Kidney capillary endothelial cell (primary cell): ENCODE results near the gene PTPRU.
"Not testable (repeated sequence)": the region's sequence is repeated elsewhere in the genome, so short reads cannot be mapped to it uniquely, and the experiment has no call there.

Source experiments
- DNase-seq: peaks from one replicate; pipeline ENCODE4 v3.0.0-alpha.2; 2018; ENCODE audit warnings: low spot score

The PTPRU gene

GRCh38 chr1:29222260-29222659 lies 14.1 kb upstream of the PTPRU start:
- not testable (repeated sequence) for DNase-seq

- DNase-seq = no peak
These were observed 13.6 kb upstream of the PTPRU start for GRCh38 chr1:29222686-29223085.

GRCh38 chr1:29223521-29223920 lies 12.8 kb upstream of the PTPRU start:
- no peak for DNase-seq

- DNase-seq = no peak
These were observed 11.9 kb upstream of the PTPRU start for GRCh38 chr1:29224356-29224837.

GRCh38 chr1:29225361-29225760 lies 11.0 kb upstream of the PTPRU start:
- DNase-seq = no peak

- no peak for DNase-seq
These were observed 8.8 kb upstream of the PTPRU start for GRCh38 chr1:29227511-29227910.

GRCh38 chr1:29230204-29230552 lies 6.1 kb upstream of the PTPRU start:
- DNase-seq = no peak

GRCh38 chr1:29230553-29231378 lies 5.6 kb upstream of the PTPRU start, which contains the start of gene MECR:
MECR (minus strand) TSS chr1:29230934; CDS start chr1:29230906, 28 bp downstream.
- DNase-seq = peak; percentile 84

- DNase-seq = no peak
These were observed 3.9 kb upstream of the PTPRU start for GRCh38 chr1:29232387-29232786.

GRCh38 chr1:29233693-29234092 lies 2.6 kb upstream of the PTPRU start:
- no peak for DNase-seq

GRCh38 chr1:29234471-29234870 lies 1.9 kb upstream of the PTPRU start:
- no peak for DNase-seq

- not testable (repeated sequence) for DNase-seq
These were observed 1.4 kb upstream of the PTPRU start for GRCh38 chr1:29234881-29235280.

GRCh38 chr1:29236712-29237128 lies 398 bp downstream of the PTPRU start:
- no peak for DNase-seq

- DNase-seq = peak; percentile 37
These were observed 953 bp downstream of the PTPRU start for GRCh38 chr1:29237129-29237821.

- DNase-seq = peak; percentile 26
These were observed 1.7 kb downstream of the PTPRU start for GRCh38 chr1:29237852-29238619.

GRCh38 chr1:29238620-29239002 lies 2.3 kb downstream of the PTPRU start:
- no peak for DNase-seq

- no peak for DNase-seq
These were observed 2.8 kb downstream of the PTPRU start for GRCh38 chr1:29239142-29239541.

- no peak for DNase-seq
These were observed 4.1 kb downstream of the PTPRU start for GRCh38 chr1:29240400-29240837.

GRCh38 chr1:29240986-29241385 lies 4.7 kb downstream of the PTPRU start:
- DNase-seq = no peak

- no peak for DNase-seq
These were observed 6.9 kb downstream of the PTPRU start for GRCh38 chr1:29243023-29243870.

- no peak for DNase-seq
These were observed 7.5 kb downstream of the PTPRU start for GRCh38 chr1:29243871-29244200.

- DNase-seq = no peak
These were observed 8.9 kb downstream of the PTPRU start for GRCh38 chr1:29245261-29245660.
